T-helper 17 cell (primary cell): ENCODE results near the gene RASIP1. TPM values are rescaled to one million over a fixed set of nuclear protein-coding genes. Genes with fewer than 3 reads are reported as not detected.

Source experiments
- ATAC-seq: fragments of 150-1000 bp; cut with Tn5 transposase; 2 replicates; pipeline ENCODE4 v1.10.0; 2021; ENCODE audit warnings: mild to moderate bottlenecking, moderate library complexity
- DNase-seq, 3 donors: peaks; one replicate each; pipeline versions ENCODE4 v3.0.0 to v3.0.0-alpha.2; 2020 to 2021
- H3K9me3 ChIP-seq: one replicate; pipeline ENCODE4 v1.7.0; 2013; ENCODE audit warnings: low read length, mild to moderate bottlenecking; ENCODE audit not compliant: control insufficient read depth, poor library complexity, severe bottlenecking
- H3K27ac Mint-ChIP-seq: one replicate; pipeline ENCODE4 v1.8.0; 2022; ENCODE audit warnings: mild to moderate bottlenecking, moderate library complexity, mixed read lengths
- H3K27me3 Mint-ChIP-seq: one replicate; pipeline ENCODE4 v1.8.0; 2022; ENCODE audit warnings: mixed read lengths
- H3K36me3 Mint-ChIP-seq: one replicate; pipeline ENCODE4 v1.8.0; 2022; ENCODE audit warnings: low read depth, mixed read lengths
- H3K4me1 Mint-ChIP-seq: one replicate; pipeline ENCODE4 v1.8.0; 2022; ENCODE audit warnings: mild to moderate bottlenecking, mixed read lengths
- H3K4me3 Mint-ChIP-seq: one replicate; pipeline ENCODE4 v1.8.0; 2022; ENCODE audit warnings: mild to moderate bottlenecking, moderate library complexity, mixed read lengths
- total RNA-seq, 4 donors: library from RNA in 2 of 4; stranded (reverse) in 2 of 4; gene quantifications; one replicate each; pipeline ENCODE4 v1.2.3 and lab custom pipeline; 2022 to 2026

RASIP1 gene
- total RNA-seq, 2 donors from 2014 or later: 0.10 to 0.12 TPM

DNA sequence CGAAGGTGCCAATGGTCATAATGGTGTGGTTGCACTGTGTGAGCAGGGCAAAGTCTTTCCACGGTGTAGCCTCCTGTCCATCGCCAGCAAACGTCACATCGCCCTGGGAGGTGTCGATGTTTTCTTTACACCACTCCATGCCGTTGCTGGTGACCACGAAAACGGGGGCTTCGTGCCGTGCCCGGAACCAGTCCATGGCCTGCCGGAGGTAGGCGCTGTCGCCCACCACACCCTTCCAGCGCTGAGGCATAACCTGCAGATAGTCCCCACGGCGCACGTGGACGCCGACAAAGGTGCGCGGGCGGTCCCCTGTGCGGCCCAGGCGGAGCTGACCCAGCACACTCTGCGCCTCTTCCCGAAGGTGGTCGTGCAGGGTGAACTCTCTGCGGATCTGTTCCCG is 9.9 kb upstream of the RASIP1 start:
- H3K36me3 Mint-ChIP-seq: no peaks in the 10 kb centered on the region
- DNase-seq: no peak
- H3K27me3 Mint-ChIP-seq: peaks cover 12% of the 10 kb centered on the region
- H3K9me3 ChIP-seq: no peaks in the 10 kb centered on the region
- H3K27ac Mint-ChIP-seq: peak overlapping the region; percentile 51
- peaks cover 13% of the 10 kb centered on the region for H3K4me1 Mint-ChIP-seq
- H3K4me3 Mint-ChIP-seq: no peak overlapping the region
- ATAC-seq: no peak

DNA sequence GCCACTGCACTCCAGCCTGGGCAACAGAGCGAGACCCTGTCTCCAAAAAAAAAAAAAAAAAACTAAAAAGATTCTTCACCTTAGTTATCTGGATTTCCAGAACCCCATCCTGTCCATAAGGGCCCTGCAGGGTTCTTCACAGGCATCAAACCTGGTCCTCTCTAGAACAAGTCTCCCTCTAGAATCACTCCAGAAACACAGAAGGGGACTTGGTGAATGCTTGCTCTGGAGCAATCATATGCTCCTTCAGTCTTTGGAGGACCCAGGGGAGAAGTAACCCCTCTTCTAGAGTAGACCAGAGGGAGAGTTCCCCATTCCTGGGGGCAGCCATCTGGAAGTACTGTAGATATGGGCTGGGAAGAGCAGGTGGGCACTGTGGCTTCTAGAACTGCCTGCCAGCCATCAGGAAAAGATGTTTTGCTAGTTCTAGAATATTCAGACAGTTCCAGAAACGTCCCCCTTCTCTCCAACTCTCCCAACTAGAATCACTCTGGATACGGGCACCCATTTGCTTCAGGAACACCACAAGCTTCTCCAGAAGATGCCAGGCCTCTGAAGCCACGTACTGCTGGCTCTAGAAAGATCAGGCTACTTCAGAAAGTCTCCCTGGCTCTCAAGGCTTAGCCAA is 9.3 kb upstream of the RASIP1 start:
- Mint-ChIP-seq H3K27me3 (peaks cover 12% of the 10 kb centered on the region), H3K4me3 (no peak overlapping the region), H3K36me3 (no peaks in the 10 kb centered on the region), H3K4me1 (peaks cover 13% of the 10 kb centered on the region), H3K27ac (no peak overlapping the region)
- no peaks in the 10 kb centered on the region for H3K9me3 ChIP-seq
- no peak for DNase-seq
- ATAC-seq: no peak

DNA sequence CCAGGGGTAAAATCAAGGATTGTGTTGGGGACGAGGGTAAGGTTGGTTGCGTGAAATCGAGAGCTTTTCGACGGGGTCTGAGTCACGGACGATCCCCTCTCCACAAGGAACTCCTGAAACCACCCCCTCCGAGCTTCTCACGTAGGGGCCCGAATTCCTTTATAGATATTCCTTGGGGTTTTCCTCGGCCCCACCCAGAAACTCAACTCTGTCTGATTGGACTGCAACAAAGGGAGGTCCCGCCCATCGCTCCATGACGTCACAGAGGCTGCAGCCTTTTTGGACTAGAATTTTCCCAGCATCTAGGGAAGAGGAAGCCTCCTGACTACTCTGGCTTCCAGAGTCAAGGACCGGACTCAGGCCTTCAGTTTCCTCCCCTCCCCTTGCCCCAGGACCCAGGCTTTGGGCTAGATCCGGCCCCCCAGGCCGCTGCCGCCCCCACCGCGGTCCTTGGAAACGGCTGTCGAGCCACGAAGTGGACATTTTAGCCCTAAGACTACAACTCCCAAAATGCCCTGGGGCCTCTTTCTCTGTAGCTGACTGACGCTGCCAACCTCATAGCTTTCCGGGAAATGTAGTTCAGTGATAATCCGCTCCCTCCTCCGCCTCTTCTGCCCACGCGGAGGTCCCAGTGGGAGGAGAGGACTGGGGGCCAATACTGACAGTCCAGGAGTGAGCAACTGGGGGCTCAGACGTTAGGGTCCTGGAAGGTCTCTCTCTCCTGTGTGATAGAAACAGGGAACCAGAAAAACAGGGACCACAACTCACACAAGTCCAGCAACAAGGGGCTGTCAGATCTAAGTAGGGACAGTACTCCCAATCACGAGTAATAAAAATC is 6.5 kb upstream of the RASIP1 start, which contains the start of gene IZUMO1:
Gene IZUMO1 (minus strand): TSS at position 172 of the 838 bp plus-strand sequence. CDS start 1,050 bp downstream, outside the sequence.
- ATAC-seq: peak; percentile 79
- H3K27me3 Mint-ChIP-seq: no peaks in the 10 kb centered on the region
- H3K4me1 Mint-ChIP-seq: peaks cover 4% of the 10 kb centered on the region
- no peak within 1 kb of the TSS for H3K27ac Mint-ChIP-seq
- H3K4me3 Mint-ChIP-seq: peak within 1 kb of the TSS; percentile 50
- peak in 1 of 3 donors; percentile 43 for DNase-seq
- no peaks in the 10 kb centered on the region for H3K9me3 ChIP-seq
- H3K36me3 Mint-ChIP-seq: no peaks in the 10 kb centered on the region

DNA sequence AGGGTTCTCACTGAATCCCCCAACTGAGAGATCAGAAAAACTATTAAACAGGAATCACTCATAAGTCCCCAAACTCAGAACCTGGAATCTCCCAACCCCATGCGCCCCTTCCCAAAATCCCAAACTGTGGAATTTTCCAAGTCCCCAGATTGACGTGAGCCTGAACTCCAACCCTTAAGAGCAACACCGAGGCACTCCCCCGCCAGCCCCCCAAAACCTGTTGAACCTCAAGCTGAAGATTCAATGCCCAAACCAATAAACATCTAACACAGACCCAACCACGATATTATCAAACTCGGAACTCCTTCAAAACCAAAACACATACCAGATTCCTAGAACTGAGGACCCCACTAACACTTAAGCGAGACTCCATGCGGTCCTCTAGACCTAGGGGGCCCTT is 5.7 kb upstream of the RASIP1 start:
- ATAC-seq (no peak), DNase-seq (no peak)
- no peaks in the 10 kb centered on the region for H3K36me3 Mint-ChIP-seq
- no peaks in the 10 kb centered on the region for H3K9me3 ChIP-seq
- H3K27me3 Mint-ChIP-seq: no peaks in the 10 kb centered on the region
- no peak overlapping the region for H3K4me3 Mint-ChIP-seq
- H3K27ac Mint-ChIP-seq: no peak overlapping the region
- H3K4me1 Mint-ChIP-seq: peaks cover 6% of the 10 kb centered on the region

DNA sequence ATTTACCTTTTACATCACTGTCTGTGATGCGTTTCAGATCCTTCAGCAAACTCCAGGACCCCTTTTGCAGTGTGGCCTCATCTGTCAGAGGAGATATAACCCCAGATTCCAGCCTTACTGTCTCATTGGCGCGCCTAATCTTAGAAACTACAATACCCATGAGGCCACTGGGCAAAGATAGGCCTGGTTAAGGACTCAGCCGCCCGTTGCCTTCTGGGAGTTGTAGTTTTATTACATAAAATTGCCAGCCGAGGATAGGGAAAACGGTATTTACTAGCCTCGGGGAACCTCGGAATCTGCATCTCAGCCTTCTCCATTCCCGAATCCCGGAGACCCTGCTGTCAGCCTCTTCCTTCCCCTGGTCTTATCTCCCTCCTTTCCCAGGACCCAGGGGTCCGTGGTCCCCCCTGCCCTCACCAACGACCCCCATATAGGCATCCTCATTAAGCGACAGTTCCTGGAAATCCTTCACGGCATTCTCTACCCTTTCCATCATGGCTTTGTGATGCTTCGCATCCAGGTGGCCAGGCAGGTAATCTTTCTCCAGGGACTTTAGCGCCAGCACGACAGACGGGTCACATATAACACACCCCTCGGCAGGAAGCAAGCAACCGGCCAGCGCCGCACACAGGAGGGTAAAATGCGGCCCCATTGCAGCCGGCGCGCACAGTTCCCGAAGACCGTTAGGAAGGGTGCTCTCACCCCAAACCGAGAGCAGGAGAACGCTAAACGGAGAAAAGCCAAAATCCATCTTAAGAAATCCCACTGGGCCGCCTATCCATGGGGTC is 5.0 kb upstream of the RASIP1 start:
- no peaks in the 10 kb centered on the region for H3K27me3 Mint-ChIP-seq
- peaks cover 9% of the 10 kb centered on the region for H3K4me1 Mint-ChIP-seq
- H3K36me3 Mint-ChIP-seq: no peaks in the 10 kb centered on the region
- DNase-seq: peak in 1 of 3 donors; percentile 43
- no peak overlapping the region for H3K27ac Mint-ChIP-seq
- no peaks in the 10 kb centered on the region for H3K9me3 ChIP-seq
- ATAC-seq: peak; percentile 84
- no peak overlapping the region for H3K4me3 Mint-ChIP-seq

DNA sequence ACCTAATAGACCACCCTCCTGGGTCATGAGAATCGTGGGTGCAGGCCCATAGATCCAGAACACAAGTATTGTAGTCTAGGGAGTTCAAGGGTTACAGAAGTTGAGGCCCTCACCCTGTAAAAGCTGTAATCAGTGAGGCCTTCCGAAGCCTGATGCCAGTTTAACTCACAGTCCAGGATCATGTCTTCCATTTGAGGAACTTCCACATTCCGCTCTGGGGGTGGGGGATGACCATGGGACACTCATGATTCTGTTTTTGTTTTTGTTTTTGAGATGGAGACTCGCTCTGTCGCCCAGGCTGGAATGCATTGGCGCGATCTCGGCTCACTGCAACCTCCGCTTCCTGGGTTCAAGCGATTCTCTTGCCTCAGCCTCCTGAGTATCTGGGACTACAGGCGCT is 1.7 kb upstream of the RASIP1 start:
- H3K9me3 ChIP-seq: no peaks in the 10 kb centered on the region
- no peaks in the 10 kb centered on the region for H3K27me3 Mint-ChIP-seq
- H3K36me3 Mint-ChIP-seq: no peaks in the 10 kb centered on the region
- H3K4me1 Mint-ChIP-seq: peaks cover 17% of the 10 kb centered on the region
- no peak overlapping the region for H3K4me3 Mint-ChIP-seq
- ATAC-seq (no peak), DNase-seq (no peak)
- no peak overlapping the region for H3K27ac Mint-ChIP-seq

DNA sequence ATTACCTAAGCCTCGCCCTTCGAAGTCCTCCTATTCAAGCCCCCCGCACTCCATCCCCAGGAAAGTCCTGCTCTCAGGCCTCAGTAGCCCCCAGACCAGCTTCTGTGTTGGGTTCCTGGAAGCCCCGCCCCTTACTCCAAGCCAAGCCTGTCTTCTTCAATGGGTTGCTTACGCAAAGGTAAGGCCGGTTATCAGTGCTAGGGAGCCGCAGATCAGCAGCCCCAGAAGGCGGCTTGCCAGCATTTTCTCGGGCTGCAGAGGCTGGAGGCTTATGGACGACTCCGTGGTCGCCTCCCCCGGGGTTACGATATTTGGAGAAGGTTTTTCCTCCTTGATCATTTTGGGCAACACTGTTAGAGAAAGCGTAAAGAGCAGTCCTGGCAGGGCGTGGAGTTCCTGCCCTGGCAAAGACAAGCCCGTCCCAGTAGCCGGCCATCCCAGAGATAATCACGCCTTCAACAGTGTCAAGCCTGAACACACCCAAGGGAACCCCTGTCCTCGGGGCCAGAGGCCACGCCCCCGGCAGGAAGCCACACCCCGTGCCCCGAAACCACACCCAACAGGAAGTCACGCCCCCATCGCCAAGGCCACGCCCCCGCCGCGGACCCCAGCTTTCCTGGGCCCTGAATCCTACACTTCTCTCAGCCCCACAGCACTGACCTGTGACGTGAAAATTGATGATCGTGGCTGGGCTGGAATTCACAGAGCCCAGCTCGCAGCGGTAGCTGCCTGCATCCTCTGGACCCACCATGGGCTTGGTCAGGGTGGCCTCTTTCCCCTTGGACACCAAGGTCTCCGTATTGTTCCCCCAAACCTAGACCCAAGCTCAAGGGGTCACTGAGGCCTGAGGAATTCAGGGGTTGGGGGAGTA is 954 bp upstream of the RASIP1 start:
- Mint-ChIP-seq H3K27ac (no peak overlapping the region), H3K4me3 (peak overlapping the region; percentile 41), H3K36me3 (no peaks in the 10 kb centered on the region), H3K4me1 (peaks cover 17% of the 10 kb centered on the region), H3K27me3 (no peaks in the 10 kb centered on the region)
- DNase-seq (no peak), ATAC-seq (no peak)
- H3K9me3 ChIP-seq: no peaks in the 10 kb centered on the region

DNA sequence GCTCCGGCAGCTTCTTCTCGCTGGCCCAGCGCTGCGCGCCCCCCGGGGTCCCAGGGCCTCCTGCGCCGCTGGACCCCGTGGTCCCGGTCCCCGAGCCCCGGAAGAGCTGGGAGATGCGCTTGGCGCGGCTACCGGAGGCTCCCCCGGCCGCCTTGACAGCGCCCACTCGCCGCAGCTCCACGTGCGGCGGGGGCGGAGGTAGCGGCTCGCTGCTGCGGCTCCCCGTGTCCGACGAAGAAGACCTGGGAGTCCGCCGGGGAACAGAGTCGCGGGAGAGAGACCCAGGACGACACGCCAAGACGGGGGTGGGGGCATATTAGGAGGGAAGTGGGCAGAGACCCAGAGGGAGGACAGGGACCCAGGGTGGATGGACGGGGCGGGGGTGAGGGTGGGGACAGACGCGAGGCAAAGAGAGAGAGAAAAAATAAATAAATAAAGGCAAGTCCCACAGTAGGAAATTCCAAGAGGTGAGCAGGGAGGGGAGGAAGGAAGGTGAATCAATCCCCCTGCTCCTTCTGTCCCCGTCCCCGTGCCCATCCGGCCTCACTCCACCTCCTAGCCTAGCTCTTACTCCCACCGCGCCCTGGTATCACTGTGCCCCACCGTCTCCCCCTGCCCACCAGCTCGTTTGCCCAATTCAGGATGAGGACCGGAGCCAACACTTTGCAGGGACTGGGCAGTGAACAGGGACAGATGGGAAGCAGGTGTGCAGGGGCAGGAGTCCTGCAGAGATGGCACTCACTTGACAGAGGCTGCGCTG is 826 bp downstream of the RASIP1 start:
- ATAC-seq: no peak
- H3K27ac Mint-ChIP-seq: no peak overlapping the region
- H3K4me1 Mint-ChIP-seq: peaks cover 13% of the 10 kb centered on the region
- peak overlapping the region; percentile 65 for H3K4me3 Mint-ChIP-seq
- H3K36me3 Mint-ChIP-seq: no peaks in the 10 kb centered on the region
- no peak for DNase-seq
- no peaks in the 10 kb centered on the region for H3K9me3 ChIP-seq
- no peaks in the 10 kb centered on the region for H3K27me3 Mint-ChIP-seq

DNA sequence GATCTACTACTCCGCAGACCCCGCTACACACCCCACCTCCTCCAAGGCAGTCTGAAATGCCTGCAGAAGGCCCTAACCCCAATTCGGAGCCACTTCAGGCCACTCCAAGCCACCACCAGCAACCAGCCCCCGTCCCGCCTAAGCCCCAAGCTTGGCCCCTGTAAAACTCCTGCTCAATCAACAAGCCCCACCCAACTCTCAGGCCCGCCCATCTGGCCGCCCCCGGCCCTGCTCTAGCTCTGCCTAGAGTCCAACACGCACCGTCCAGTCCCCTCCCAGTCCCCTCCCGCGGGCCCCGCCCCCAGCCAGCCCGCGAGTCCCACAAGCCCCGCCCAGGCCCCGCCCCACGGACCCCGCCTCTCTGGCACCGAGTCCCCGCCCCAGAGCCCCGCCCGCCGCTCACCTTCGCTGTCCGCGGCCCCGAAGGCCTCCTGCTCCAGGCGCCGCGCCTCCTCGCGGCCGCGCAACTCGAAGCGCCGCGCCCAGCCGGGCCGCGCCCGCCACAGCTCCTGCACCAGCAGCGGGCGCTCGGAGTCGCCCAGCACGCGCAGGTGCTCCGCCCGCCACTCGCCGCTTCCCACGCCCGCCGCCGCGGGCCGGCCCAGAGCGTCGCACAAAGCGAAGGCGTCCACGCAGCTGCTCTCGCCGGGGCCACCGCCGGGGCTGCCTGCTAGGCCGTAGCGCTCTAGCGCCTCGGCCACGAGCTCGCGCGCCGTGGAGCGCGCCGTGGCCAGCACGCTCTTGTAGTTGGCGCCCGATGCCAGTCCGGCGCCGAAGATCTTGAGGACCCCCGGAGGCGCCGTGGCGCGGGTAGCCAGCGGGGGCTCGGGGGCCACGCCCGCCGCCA is 1.6 kb downstream of the RASIP1 start:
- peak; percentile 94 for ATAC-seq
- peaks cover 13% of the 10 kb centered on the region for H3K4me1 Mint-ChIP-seq
- H3K27ac Mint-ChIP-seq: no peak overlapping the region
- H3K27me3 Mint-ChIP-seq: no peaks in the 10 kb centered on the region
- no peaks in the 10 kb centered on the region for H3K9me3 ChIP-seq
- peak overlapping the region; percentile 60 for H3K4me3 Mint-ChIP-seq
- peak; percentile 86 to 97 (median 92) for DNase-seq
- no peaks in the 10 kb centered on the region for H3K36me3 Mint-ChIP-seq

DNA sequence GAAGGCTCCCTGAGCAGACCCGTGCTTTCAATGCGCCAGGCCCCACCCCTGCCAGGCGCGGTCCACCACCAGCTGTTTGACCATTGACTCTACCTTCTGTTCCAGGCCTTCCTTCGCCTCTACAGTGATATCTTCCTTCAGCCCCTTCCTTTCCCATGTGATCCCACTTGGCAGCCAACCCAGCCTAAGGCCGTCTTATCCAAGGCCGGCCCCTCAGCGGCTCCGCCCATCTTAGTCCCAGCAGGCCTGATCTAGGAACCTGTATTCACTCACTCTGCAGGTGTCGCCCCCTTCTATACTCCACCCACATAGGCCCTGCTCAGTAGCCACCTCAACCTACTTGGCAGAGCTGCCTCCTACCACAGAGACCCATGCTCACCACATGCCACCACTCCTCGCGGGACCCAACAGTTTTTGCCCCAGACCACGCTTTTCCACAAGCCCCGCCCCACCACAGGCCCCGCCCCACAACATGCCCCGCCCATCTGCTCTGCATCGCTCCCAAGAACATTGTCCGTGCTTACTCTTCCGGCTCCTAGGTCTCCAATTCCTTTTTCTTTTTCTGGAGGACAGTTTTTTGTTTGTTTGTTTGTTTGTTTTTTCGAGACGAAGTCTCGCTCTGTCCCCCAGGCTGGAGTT is 2.9 kb downstream of the RASIP1 start:
- no peaks in the 10 kb centered on the region for H3K36me3 Mint-ChIP-seq
- peaks cover 6% of the 10 kb centered on the region for H3K27me3 Mint-ChIP-seq
- H3K27ac Mint-ChIP-seq: no peak overlapping the region
- ATAC-seq (no peak), DNase-seq (no peak)
- H3K4me3 Mint-ChIP-seq: peak overlapping the region; percentile 5
- H3K9me3 ChIP-seq: no peaks in the 10 kb centered on the region
- H3K4me1 Mint-ChIP-seq: peaks cover 13% of the 10 kb centered on the region

DNA sequence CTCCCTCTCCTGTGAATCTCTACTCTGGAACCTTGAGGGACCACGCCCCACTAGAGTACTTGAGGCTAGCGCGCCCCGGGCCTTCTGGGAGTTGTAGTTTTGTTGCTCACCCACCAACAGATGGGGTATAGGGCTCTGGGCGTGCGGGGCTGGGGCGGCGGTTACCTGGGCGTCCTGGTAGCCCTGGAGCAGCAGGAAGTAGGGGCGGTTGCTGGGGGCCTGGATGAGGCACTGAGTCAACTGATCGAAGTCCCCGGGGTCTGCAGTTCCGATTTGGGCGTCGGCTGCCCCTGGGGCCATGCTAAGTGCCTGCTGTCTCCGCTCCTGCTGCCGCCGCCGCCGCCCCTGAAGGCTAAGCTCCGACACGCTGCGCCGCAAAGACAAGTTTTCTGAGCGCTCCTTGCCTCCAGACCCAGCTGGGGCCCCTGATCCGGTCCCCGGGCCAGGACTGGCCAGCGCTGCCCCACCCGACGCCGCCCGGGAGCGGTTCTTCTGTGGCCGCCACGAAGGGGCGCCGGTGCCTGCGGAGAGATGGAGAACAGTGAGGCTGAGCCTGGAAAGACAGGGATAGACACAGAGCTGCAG is 5.3 kb downstream of the RASIP1 start:
- no peak for DNase-seq
- Mint-ChIP-seq H3K36me3 (no peaks in the 10 kb centered on the region), H3K27ac (no peak overlapping the region), H3K4me3 (no peak overlapping the region), H3K27me3 (peaks cover 8% of the 10 kb centered on the region), H3K4me1 (peaks cover 8% of the 10 kb centered on the region)
- H3K9me3 ChIP-seq: no peaks in the 10 kb centered on the region
- ATAC-seq: no peak
